Fibroblast of mammary gland (primary cell): Measurements from ENCODE around the gene ETV6.

Experiments
- DNase-seq: peaks from one replicate; pipeline ENCODE4 v3.0.0-alpha.2; 2010; ENCODE audit warnings: low read depth
- H3K4me3 ChIP-seq: 2 replicates; pipeline ENCODE4 v1.5.1; 2011; ENCODE audit warnings: low read depth, mild to moderate bottlenecking, low read length, moderate library complexity; ENCODE audit not compliant: control insufficient read depth
- CTCF ChIP-seq: conservative IDR thresholded peaks from 2 replicates; pipeline ENCODE4 v1.5.1; 2011; ENCODE audit warnings: low read depth, low read length, inconsistent platforms; ENCODE audit not compliant: control insufficient read depth, insufficient read depth

Gene ETV6

GRCh38 chr12:11916113-11916512 lies 266.6 kb downstream of the ETV6 start:
- H3K4me3 ChIP-seq = no peak overlapping the region
- TF ChIP-seq CTCF = no peak
- DNase-seq = no peak

DNA sequence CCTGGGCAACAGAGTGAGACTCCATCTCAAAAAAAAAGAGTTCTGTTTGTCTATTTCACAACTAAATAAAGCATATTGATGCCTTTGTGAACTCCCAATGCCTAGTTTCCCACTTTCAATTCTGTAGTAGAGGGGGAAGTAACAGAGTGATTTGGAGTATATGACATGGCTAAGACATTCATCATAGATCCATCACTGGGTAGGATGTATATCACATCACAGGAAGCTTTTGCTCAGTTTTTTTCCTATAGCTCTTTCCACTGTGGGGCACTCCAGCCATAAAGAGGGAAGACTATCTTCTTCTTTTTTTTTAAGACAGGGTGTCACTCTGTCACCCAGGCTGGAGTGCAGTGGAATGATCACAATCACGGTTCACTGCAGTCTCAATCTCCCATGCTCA lies 267.3 kb downstream of the ETV6 start:
- TF ChIP-seq CTCF = no peak
- H3K4me3 ChIP-seq = no peak overlapping the region
- DNase-seq = no peak

- no peak for TF ChIP-seq CTCF
- DNase-seq = no peak
- no peak overlapping the region for H3K4me3 ChIP-seq
Observed at GRCh38 chr12:11917501-11917900, 268.0 kb downstream of the ETV6 start.

DNA sequence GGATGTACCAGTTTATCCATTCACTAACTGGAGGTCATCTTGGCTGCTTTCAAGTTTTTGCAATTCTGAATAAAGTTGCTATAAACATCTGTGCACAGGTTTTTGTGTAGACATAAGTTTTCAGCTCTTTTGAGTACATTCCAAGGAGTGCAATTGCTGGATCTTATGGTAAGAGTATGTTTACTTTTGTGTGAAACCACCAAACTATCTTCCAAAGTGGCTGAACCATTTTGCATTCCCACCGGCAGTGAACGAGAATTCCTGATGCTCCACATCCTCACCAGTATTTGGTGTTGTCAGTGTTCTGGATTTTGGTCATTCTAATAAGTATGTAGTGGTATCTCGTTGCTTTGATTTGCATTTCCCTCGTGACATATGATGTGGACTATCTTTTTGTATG lies 270.8 kb downstream of the ETV6 start:
- no peak for TF ChIP-seq CTCF
- no peak for DNase-seq

GRCh38 chr12:11922361-11922760 lies 272.9 kb downstream of the ETV6 start:
- TF ChIP-seq CTCF = no peak
- DNase-seq = no peak
- H3K4me3 ChIP-seq = no peak overlapping the region

More for the DNA sequence above, 270.8 kb downstream of the ETV6 start:
- no peak overlapping the region for H3K4me3 ChIP-seq

DNA sequence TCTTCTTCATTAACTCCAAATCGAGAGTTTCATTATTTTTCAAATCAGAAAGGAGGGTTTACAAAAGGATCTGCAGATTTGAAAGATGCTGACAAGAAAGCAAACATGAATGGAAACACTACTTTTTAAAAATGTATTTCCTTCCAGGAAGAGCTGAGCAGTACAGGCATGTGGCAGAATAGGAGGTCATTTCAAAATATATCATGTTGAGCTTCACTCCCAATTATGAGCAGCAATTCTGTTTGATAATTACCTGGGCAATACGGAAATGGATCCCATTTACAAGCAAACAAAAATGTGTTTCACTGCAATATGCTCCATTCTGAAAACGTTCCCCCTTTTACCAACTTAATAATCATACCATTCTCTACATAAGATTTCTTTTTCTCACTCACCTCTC lies 273.6 kb downstream of the ETV6 start:
- no peak for DNase-seq
- H3K4me3 ChIP-seq = no peak overlapping the region
- TF ChIP-seq CTCF = no peak

GRCh38 chr12:11927286-11927935 lies 277.9 kb downstream of the ETV6 start:
- H3K4me3 ChIP-seq = no peak overlapping the region
- DNase-seq = no peak
- TF ChIP-seq CTCF = no peak
